ENCODE measurements around the gene ATP2B2.

The ATP2B2 gene

DNA sequence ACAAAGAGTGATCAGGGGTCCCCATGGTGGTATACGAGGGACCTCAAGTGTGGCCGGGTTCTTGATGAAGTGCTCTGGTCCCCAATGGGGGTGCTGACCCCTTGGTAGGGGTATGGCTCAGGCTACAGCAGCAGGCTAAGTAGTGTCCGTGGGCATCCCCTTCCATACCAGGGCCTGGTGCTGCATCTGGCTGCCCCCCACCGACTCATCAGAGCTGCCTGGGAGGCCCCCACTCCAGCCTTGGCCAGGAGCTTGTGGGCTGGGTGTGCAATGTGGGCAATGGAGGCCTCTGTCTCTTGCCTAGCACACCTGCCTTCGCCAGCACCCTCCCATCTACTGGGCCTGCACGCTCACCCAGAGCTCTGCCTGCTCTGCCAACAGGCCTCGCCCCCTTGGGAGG lies 125.4 kb downstream of the ATP2B2 start:
- TF ChIP-seq, protein P1, sequence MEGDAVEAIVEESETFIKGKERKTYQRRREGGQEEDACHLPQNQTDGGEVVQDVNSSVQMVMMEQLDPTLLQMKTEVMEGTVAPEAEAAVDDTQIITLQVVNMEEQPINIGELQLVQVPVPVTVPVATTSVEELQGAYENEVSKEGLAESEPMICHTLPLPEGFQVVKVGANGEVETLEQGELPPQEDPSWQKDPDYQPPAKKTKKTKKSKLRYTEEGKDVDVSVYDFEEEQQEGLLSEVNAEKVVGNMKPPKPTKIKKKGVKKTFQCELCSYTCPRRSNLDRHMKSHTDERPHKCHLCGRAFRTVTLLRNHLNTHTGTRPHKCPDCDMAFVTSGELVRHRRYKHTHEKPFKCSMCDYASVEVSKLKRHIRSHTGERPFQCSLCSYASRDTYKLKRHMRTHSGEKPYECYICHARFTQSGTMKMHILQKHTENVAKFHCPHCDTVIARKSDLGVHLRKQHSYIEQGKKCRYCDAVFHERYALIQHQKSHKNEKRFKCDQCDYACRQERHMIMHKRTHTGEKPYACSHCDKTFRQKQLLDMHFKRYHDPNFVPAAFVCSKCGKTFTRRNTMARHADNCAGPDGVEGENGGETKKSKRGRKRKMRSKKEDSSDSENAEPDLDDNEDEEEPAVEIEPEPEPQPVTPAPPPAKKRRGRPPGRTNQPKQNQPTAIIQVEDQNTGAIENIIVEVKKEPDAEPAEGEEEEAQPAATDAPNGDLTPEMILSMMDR (IDR thresholded peaks at IDR 0.05; ENCODE audit: low read depth, low read length), result no peak

DNA sequence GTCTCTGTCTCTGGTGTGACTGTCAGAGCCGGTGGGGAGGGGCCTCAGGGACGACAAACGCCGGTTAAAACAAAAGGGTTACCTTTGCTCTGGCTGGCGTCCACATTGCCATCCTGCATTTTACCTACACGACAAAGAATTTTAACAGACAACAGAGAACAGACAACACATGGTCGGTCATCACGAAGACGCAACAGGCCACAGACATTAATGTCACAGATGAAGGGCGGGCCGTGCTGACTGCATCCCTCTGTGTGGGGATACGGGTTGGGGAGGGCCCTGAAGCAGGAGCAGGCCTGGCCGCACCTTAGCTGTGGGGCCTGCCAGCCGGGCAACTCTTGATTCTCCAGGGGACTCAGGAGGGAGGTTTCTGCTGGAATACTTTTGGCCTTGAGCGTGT lies 126.2 kb downstream of the ATP2B2 start:
- no peak for DNase-seq (ENCODE audit: extremely low read depth, low read depth)
- TF ChIP-seq, protein P1 (IDR thresholded peaks at IDR 0.05; ENCODE audit: low read depth, low read length), result no peak

More for the DNA sequence above, 125.4 kb downstream of the ATP2B2 start:
- DNase-seq (ENCODE audit: extremely low read depth, low read depth), result no peak

DNA sequence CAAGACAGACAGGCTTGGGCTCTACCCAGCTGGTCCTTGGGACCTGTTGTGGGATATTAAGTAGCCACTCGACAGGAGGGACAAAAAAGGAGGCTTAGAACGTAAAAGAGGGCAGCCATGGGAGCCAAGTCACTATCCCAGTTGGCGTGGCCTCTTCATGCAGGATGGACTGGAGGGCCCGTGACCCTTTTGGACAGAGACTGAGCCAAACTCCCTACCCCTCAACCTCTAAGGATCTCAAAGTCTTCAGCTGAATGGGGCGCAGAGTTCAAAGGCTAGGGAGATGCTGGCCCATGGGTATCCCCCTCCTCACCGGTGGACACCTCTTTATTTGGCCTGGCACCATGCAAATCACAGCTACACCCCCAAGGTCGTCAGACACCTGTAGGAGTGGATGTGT lies 126.6 kb downstream of the ATP2B2 start:
- DNase-seq (ENCODE audit: extremely low read depth, low read depth), result no peak
- TF ChIP-seq, protein P1 (IDR thresholded peaks at IDR 0.05; ENCODE audit: low read depth, low read length), result no peak

DNA sequence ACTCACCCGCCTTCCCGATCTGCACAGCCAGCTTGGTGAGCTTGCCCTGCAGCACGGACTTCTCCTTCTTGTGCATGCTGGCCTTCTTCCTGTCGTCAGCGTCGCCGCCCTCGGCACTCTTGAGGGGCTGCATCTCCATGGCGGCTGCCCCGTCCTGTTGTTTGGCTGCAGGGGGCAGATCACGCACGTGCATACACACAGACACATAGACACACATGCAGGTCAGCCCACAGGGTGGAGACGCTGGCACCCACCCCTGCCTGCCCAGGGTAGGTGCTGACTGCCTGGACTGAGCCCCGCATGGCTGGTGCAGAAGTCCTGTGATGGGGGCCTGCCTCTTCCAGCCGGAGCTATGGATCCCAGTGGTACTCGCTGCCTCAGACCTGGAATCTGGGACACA lies 127.1 kb downstream of the ATP2B2 start:
- TF ChIP-seq, protein P1 (IDR thresholded peaks at IDR 0.05; ENCODE audit: low read depth, low read length), result no peak

DNA sequence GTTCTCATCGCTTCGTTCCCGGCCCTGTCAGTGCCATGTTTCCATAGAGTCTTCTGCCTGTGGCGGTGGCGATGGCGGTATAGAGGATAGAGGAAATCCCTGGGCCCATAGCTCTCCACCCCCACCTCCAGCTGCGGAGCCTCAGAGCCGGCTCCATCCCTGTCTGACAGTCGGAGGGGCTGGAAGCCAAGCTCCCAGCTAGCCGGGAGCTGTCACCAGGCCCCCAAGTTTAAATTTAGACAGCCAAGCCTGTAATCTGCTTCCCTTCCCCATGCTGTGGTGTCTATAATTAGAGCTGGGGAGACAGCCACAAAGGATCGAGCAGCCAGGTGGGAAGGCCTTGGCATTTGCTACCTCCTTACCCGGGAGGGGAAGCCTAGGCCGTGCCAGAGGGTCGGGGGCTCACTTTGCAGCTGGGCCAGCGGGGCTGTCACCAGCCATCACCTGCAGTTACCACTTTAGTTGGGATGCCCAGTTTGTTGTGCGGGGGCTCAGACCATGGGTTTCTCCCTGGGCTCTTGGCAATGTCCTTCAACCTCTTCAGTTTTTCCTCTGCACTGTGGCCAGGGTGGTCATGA lies 128.1 kb downstream of the ATP2B2 start:
- TF ChIP-seq, protein P1 (IDR thresholded peaks at IDR 0.05; ENCODE audit: low read depth, low read length), result no peak
- no peak for DNase-seq (ENCODE audit: extremely low read depth, low read depth)

More for the DNA sequence above, 127.1 kb downstream of the ATP2B2 start:
- no peak for DNase-seq (ENCODE audit: extremely low read depth, low read depth)

DNA sequence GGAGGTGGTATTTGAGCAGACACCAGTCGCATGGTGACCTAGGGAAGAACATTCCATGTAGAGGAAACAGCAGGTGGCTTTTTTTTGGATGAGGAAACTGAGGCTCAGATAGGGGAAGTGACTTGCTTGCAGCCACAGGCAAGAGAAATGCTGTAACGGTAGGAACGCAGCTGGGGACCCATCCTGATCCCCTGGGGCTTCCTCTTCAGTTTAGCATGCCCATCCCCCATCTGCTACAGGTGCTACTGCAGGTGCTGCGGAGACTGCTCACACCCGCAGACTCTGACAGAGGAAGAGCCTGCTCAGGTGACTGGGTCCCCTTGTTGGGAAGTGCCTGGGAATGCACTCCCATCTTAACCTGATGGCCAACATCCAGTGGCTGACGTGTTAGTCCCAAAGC lies 129.0 kb downstream of the ATP2B2 start:
- DNase-seq (ENCODE audit: extremely low read depth, low read depth), result no peak
- TF ChIP-seq, protein P1 (IDR thresholded peaks at IDR 0.05; ENCODE audit: low read depth, low read length), result no peak

DNA sequence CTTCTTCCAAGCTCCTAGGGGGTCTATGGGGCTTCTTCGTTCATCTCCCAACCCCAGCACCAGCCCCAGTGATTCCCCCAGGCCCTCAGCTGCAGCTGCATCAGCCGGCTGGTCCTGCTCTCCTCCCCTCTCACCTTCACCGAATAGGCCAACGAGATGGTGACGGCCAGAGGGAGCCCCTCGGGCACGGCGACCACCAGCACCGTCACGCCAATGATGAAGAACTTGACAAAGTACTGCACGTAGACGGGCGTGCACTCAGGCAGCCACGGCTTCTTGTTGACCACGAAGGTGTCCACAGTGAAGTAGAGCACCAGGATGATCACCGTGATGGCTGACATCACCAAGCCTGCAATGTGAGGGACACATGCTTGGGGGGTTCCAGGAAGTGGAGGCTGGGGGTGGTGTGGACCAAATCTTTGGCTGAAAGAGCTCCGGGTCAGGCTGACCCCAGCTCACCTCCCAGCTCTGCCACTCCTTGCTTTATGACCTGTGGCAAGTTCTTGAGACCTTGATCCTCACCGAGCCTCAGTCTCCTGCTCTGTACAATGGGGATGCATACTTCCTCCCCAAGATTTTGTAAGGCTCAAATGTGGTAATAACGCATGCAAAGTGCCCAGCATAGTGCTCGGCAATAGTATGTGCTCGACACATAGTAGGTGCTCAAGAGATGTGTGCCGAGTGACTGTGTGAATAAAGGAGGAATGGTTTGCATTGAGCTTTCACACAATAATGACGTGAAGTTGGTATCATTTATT lies 129.9 kb downstream of the ATP2B2 start:
- no peak for DNase-seq (ENCODE audit: extremely low read depth, low read depth)
- TF ChIP-seq, protein P1 (IDR thresholded peaks at IDR 0.05; ENCODE audit: low read depth, low read length), result no peak

Data from AG09319 (cell line).